ENCODE measurements around the gene B2M.
"Not testable (repeated sequence)": the region's sequence is repeated elsewhere in the genome, so short reads cannot be mapped to it uniquely, and the experiment has no call there.

The B2M gene

DNA sequence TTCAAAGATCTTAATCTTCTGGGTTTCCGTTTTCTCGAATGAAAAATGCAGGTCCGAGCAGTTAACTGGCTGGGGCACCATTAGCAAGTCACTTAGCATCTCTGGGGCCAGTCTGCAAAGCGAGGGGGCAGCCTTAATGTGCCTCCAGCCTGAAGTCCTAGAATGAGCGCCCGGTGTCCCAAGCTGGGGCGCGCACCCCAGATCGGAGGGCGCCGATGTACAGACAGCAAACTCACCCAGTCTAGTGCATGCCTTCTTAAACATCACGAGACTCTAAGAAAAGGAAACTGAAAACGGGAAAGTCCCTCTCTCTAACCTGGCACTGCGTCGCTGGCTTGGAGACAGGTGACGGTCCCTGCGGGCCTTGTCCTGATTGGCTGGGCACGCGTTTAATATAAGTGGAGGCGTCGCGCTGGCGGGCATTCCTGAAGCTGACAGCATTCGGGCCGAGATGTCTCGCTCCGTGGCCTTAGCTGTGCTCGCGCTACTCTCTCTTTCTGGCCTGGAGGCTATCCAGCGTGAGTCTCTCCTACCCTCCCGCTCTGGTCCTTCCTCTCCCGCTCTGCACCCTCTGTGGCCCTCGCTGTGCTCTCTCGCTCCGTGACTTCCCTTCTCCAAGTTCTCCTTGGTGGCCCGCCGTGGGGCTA lies at the start of gene B2M, which contains the start of gene PATL2:
TSS of gene B2M (plus strand) at position 422 of the 647 bp plus-strand sequence. CDS start at position 452, 30 bp downstream.
TSS of gene PATL2 (minus strand) at position 228 of the 647 bp plus-strand sequence. CDS start 34,833 bp downstream, outside the sequence.
- peak; percentile 92 for DNase-seq (ENCODE audit: low read depth)

DNA sequence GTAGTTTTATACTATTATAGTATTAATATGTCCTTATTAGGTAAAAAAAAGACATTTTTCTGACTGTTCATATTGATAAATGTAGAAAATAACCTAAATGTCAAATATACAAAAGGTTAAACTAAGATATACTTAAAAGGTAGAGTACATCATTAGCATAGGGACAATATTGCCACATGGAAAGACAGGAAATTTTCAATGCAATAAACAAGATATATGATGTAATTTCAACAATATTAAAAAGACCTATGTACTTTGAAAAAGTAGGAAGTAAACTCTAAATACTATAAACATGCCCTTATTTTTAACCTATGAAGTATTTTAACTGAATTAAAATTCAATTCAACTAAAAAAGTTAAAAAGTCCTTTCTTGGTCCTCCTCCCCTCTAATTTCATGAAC lies 49.7 kb upstream of the B2M start:
- DNase-seq (ENCODE audit: low read depth), result no peak

DNA sequence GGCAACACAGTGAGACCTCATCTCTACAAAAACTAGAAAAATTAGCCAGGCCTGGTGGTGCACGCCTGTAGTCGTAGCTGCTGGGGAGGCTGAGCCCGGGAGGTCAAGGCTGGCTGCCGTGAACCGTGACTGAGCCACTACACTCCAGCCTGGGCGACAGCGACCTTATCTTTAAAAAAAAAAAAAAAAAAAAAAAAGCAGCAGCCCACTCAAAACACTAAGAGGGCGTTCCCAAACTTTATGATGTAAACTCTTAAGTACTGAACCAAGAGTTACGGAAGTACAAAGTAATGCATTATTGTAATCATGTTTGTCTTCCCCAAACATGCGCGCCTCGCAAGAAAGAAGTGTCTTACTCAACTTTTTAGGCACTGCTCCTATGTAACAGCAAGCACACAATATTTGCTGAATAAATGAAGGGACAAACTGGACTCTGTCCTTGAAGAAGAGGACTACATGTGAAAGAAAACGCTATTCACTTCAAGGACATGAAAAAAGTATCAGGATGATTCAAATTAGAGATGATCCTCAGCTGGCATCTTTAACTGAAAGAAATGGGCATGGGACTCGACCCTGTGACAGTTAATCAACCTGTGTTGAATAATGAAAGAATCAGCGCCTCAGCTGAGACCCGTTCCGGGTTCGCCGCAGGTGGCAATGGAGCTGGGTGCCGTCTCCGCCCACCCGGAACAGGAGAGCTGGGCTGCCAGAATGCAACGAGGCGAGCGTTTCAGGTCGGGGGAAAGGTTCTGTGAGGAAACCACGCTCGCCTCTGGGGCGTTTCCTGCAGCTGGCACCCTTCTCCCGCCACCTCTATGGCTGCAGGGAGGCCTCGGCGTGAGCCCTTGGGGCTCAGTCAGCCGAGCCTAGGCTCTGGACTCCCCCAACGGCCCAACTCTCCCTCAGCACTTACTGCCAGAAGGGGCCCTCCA lies 48.6 kb upstream of the B2M start:
- DNase-seq (ENCODE audit: low read depth), result peak; percentile 78

DNA sequence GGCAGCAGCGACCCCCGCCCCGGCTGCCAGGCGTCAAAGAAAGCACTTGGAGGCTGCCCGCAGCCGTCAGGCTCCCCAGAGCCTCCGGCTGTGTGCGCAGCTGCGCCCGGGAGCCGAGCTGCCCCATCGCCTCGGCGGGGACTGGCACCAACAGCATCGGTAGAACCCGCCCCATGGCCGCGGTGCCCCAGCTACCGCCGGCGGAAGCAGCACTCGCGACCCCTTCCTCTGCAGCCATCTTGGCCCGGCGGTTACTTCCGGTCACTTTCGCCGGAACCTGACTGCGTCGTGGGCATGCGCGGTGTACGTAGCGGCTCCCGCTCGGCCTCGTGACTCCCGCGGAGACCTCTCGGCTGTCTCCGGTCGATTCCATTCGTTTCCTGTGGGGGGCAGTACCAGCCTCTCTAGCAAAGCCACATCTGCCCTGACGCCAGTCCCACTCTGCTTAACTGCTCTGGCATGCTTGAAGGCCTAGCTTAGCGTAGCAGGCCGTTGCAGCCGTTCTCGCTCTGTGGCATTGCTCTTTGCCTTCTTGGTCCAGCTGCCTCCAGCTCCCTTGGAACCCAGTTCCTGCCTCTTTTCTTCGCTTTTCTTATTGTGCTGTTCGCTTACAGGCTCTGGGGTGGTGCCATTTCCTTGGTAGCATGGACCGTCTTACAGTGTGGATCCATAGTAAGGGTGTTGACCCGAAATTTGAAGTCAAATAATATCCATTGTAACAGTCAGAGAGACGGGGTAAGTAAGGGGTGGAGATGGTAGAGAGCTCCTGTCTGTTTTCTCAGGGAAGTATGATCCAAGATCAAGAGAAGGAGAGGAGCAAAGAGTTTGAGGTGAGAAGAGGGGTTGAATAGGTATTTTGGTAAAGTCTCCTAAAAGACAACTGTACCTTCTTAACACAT lies 47.7 kb upstream of the B2M start, which contains the start of gene SPG11:
TSS of gene SPG11 (minus strand) at position 253 of the 899 bp plus-strand sequence. CDS start at position 238, 15 bp downstream.
- DNase-seq (ENCODE audit: low read depth), result peak; percentile 95

DNA sequence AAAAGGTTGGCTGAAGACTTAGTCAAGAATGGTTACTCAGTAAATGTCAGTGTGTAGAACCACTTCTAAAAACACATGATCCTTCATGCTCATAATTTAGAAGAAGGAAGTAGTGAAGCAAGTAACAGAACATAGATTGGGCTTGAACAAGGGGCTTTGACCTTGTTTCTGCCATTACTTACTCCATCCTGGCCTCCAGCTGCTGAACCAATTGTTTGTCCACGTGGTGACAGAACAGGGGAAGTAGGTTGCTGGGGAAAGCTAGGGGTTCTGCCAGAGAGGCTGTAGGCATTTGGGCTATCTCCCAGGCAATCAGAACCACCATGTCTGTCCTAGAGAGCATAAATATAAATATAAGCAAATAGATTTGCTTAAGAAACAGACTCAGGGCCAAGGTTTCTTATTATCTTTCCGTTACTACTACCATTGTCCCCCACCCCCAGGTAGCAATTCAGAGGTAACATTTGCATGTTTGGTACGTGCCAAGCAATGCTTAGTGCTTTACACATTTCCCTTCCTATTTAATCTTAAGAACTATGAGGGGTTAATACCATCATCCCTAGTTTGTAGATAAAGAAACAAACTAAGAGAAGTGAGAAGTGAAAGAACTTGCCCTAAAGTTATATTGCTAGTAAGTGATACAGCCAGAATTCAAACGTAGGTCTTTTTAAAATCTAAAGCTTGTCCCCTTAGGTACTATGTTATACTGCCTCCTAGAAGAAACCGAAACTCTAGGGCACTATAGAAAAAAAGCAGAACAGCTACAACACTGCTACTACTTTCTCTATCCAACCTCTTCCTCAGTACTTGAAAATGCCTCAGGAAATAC lies 44.9 kb upstream of the B2M start:
- DNase-seq (ENCODE audit: low read depth), result no peak

DNA sequence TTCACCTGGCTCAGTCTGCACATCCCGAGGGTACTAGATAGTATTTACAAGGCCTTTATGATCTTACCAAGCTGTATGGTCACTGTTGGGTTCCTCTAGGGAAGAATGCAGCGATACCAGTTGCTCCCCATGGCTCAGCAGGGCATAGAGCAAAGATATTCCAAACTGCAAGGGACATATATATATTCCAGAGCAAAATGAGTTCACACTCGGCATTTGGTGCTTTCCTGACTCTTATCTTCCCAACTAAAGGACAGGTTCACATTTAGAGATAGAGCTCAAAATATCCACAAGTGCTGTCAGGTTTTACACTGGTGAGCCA lies 44.3 kb upstream of the B2M start:
- DNase-seq (ENCODE audit: low read depth), result no peak

DNA sequence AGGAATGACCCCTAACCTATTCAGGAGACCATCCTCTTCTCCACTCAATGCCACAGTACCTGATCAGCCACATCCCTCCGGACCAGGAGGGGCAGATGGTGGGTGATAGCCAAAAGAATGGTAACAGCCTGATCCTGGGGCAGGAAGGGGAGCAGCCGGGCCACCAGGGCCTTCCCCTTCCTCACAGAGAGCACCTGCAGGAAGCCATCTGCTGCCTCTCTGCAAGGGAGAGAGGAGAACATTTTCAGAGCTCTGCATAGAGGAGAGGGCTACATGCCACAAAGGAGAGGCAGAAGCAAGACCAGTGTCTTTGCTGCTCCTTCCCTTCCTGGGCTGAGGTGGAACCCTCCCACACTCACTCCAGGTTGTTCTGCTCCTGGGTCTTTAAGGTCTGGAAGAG lies 42.4 kb upstream of the B2M start:
- DNase-seq (ENCODE audit: low read depth), result no peak

DNA sequence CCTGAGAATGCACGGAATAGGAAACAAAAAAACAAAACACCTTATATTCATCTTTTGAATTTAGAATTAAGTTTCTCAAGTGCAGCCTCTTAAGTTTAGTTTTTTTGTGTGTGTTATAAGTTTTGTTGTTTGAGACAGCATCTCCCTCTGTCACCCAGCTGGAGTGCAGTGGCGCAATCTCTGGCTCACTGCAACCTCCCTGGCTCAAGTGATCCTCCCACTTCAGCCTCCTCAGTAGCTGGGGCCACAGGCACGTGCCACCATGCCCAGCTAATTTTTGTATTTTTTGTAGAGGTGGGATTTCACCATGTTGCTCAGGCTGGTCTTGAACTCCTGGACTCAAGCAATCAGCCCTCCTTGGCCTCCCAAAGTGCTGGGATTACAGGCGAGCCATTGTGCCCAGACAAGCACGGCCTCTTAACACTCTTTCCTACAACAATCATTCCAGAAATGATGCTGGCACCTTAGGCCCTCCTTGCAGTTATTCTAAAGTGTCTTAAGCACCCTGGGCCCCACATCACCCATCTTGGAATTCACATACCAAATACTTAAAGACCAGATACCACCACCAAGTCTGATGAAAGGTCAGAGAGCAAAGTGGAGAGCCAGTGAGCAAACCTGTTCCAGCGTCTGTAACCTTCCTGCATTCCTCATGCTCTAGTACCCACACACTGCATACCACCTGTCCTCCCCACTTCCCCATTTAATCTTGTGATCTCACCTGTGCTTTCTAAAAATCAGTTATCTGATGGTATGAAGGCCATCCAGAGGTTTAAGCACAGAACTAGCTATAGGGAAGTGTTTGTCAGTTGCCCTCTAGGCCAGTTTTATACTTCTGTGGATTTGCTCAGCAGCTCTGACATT lies 41.0 kb upstream of the B2M start:
- no peak for DNase-seq (ENCODE audit: low read depth)

DNA sequence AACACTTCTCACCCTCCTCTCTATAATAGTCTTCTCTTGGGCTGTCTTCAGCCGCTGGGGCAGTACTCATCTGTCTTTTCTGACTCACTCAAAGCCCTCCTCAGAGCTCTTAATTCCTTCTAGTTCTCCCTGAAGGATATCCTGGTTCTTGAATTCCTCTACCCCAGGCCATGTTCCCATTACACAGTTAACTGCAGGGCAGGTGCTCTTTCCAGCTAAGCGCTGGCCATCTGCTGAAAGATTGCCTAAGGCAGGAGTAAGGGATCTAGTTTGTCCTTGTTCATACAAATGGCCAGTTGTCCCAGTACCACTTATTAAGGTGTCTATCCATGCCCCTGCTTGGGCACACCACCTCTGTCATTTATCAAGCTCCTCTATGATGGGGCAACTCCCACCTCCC lies 37.7 kb upstream of the B2M start:
- no peak for DNase-seq (ENCODE audit: low read depth)

DNA sequence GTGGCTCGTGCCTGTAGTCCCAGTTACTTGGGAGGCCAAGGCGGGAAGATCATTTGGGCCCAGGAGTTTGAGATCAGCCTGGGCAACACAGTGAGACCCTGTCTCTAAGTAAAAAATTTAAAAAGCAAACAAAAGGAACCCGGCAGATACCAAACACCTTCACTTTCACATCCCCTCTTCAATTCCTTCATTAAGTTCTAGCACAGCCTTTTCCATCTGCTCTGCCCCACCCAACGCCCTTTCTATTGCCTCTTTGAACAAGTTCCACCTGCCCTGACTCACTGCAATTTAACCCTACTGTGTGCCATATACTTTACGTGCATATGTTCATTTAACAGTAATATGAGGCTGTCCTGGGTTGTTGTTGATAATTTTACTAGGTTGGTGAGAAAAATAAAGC lies 35.4 kb upstream of the B2M start:
- DNase-seq (ENCODE audit: low read depth), result no peak

DNA sequence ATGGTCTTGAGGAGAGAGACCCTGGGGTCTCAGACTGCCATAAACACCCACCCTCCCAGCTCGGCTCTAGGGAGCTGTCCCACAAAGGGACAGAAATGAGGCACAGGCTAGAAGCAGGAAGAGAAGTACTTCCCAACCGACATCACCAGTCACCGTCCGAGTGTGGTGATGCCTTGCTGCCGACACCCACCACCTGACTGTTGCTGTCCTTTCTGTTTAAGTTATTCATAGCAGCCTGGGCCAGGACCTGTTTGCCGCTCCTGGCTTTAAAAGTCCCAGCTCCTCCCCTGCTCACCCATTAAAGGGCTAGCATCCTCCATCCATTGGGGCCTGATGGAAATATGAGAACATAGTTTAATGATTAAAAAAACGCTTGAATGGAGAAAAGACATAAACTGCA lies 34.6 kb upstream of the B2M start:
- DNase-seq (ENCODE audit: low read depth), result no peak

DNA sequence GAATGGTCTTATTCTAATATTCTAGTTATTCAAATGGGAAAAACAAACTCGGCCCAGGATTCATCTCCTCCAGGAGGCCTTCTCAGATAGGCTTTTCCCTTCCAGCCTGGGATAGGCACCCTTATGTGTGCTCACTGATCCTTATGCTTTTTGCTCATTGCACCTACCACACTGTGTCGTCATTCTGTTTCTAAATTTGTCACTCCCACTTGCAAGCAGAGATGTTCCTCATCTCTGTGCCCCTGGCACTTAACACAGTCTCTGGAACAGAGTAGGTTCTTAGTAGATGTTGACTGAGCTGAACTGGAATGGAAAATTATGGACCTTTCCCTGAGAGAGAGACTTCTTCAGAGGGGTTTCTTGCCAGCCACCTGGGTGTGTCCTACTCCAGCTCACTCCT lies 29.1 kb upstream of the B2M start:
- DNase-seq (ENCODE audit: low read depth), result no peak

DNA sequence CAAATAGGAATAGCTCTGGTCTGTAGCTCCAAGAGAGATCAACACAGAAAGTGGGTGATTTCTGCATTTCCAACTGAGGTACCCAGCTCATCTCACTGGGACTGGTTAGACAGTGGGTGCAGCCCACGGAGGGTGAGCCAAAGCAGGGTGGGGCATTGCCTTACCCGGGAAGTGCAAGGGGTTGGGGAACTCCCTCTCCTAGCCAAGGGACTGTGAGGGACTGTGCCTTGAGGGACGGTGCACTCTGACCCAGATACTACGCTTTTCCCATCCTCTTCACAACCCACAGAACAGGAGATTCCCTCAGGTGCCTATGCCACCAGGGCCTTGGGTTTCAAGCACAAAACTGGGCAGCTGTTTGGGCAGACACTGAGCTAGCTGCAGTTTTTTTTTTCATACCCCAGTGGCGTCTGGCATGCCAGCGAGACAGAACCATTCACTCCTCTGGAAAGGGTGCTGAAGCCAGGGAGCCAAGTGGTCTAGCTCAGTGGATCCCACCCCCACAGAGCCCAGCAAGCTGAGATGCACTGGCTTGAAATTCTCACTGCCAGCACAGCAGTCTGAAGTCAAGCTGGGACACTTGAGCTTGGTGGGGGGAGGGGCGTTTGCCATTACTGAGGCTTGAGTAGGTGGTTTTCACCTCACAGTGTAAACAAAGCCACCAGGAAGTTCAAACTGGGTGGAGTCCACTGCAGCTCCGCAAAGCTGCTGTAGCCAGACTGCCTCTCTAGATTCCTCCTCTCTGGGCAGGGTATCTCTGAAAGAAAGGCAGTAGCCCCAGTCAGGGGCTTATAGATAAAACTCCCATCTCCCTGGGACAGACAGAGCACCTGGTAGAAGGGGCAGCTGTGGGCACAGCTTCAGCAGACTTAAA lies 28.3 kb upstream of the B2M start:
- DNase-seq (ENCODE audit: low read depth), result peak; percentile 59

DNA sequence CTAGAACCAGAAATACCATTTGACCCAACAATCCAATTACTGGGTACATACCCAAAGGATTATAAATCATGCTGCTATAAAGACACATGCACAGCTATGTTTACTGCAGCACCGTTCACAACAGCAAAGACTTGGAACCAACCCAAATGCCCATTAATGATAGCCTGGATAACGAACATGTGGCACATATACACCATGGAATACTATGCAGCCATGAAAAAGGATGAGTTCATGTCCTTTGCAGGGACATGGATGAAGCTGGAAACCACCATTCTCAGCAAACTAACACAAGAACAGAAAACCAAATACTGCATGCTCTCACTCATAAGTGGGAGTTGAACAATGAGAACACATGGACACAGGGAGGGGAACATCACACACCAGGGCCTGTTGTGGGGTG lies 22.0 kb upstream of the B2M start:
- not testable (repeated sequence) for DNase-seq (ENCODE audit: low read depth)

DNA sequence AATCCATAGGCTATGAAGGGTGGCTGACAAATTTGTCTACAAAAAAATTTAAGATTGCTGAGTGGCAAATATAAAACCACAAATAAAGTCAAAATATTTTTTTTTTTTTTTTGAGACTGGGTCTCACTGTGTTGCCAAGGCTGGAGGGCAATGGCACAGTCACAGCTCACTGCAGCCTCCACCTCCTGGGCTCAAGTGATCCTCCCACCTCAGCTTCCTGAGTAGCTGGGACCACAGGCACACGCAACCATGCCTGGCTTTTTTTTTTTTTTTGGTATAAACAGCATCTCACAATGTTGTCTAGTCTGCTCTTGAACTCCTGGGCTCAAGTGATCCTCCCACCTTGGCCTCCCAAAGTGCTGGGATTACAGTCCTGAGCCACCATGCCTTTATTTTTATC lies 21.1 kb upstream of the B2M start:
- DNase-seq (ENCODE audit: low read depth), result not testable (repeated sequence)

DNA sequence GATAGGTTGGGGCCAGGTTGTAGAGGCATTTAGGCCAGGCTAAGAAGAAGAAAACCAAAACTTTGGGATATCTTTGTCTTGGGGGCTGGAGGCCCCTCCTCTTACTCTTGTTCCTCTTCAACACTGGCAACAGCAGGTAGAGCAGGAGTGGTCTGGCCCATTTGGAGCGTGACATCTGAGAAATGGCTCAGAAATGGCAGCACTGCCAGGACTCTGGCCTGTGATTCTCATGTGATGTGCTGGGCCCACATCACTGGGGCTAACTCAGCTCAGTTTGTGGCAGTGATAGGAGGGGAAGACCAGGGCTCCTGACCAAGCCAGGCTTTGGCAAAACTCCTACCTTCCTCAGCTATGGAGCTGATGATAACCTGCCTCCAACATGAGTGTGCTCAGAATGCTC lies 18.7 kb upstream of the B2M start:
- DNase-seq (ENCODE audit: low read depth), result no peak

DNA sequence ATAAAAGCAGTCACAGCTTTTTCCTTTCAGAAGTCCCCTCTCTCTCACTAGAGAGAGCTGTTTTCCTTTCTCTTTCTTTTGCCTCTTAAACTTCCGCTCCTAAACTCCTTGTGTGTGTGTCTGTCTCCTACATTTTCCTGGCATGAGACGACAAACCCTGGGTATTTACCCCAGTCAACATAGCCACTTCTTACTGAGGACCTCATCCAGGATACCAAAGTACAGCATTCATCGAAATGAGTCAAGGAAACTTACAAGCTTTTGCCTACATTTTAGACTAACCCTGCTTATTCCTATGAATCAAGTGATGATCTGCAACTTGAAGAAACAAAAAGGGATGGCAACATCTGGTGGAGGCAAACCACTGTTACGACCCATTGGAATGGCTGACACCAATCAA lies 16.9 kb upstream of the B2M start:
- DNase-seq (ENCODE audit: low read depth), result no peak

DNA sequence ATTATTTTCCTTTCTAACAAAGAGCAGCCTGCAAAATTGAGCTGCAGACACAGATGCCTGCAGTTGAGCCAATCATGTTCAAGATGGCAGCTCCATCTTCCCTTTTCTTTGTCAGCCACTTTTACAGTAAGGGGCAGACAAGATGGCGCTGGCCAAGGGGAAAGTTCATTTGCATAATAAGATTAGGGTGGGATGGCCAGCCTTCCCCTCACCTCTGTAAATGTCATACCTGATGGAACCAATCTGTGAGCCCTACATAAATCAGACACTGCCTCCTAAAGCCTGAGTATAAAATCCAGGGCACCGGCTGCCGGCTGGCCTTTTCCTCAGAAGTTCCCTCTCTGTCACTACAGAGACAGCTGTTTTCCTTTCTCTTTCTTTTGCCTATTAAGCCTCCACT lies 16.0 kb upstream of the B2M start:
- no peak for DNase-seq (ENCODE audit: low read depth)

DNA sequence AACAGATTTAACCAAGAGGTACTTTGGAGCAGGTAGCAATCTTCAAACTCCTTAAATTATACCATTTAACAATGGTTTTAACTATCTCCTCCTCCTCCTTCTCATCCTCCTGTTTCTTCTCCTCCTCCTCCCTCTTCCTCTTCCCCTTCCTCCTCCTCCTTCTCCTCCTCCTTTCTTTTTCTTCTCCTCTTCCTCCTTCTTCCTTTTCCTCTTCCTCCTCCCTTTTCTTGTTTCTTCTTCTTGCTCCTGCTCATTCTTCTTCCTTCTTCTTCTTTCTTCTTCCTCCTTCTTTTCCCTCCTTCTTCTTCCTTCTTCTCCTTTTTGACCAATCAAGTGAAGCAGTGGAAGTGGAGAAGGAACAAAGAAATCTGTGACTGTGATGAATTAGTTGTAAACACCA lies 14.3 kb upstream of the B2M start:
- no peak for DNase-seq (ENCODE audit: low read depth)

Measured in stimulated activated CD4-positive, alpha-beta T cell treated with anti-CD3 and anti-CD28 coated beads, Interleukin-2, amount 100 ng/mL, for 4 hours (primary cell).